ENCODE data around the gene COQ3. TPM values are rescaled to one million over a fixed set of nuclear protein-coding genes. Genes with fewer than 3 reads are reported as not detected.

COQ3 gene
- total RNA-seq, 1 donor from 2014 or later: 4.8 TPM

GRCh38 chr6:99422912-99423311, 28.9 kb upstream of the COQ3 start:
- Mint-ChIP-seq H3K27ac (no peak overlapping the region), H3K27me3 (no peaks in the 10 kb centered on the region), H3K36me3 (ENCODE audit: insufficient read depth) (peaks cover 8% of the 10 kb centered on the region), H3K4me3 (ENCODE audit: low read depth) (peak overlapping the region; percentile 53), H3K9me3 (ENCODE audit: low read depth) (no peaks in the 10 kb centered on the region), H3K4me1 (ENCODE audit: low read depth) (peaks cover 34% of the 10 kb centered on the region)
- no peak for DNase-seq (ENCODE audit: low spot score, unreplicated experiment)
- TF ChIP-seq, protein P1, sequence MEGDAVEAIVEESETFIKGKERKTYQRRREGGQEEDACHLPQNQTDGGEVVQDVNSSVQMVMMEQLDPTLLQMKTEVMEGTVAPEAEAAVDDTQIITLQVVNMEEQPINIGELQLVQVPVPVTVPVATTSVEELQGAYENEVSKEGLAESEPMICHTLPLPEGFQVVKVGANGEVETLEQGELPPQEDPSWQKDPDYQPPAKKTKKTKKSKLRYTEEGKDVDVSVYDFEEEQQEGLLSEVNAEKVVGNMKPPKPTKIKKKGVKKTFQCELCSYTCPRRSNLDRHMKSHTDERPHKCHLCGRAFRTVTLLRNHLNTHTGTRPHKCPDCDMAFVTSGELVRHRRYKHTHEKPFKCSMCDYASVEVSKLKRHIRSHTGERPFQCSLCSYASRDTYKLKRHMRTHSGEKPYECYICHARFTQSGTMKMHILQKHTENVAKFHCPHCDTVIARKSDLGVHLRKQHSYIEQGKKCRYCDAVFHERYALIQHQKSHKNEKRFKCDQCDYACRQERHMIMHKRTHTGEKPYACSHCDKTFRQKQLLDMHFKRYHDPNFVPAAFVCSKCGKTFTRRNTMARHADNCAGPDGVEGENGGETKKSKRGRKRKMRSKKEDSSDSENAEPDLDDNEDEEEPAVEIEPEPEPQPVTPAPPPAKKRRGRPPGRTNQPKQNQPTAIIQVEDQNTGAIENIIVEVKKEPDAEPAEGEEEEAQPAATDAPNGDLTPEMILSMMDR (IDR thresholded peaks at IDR 0.05; ENCODE audit: unreplicated experiment): no peak

DNA sequence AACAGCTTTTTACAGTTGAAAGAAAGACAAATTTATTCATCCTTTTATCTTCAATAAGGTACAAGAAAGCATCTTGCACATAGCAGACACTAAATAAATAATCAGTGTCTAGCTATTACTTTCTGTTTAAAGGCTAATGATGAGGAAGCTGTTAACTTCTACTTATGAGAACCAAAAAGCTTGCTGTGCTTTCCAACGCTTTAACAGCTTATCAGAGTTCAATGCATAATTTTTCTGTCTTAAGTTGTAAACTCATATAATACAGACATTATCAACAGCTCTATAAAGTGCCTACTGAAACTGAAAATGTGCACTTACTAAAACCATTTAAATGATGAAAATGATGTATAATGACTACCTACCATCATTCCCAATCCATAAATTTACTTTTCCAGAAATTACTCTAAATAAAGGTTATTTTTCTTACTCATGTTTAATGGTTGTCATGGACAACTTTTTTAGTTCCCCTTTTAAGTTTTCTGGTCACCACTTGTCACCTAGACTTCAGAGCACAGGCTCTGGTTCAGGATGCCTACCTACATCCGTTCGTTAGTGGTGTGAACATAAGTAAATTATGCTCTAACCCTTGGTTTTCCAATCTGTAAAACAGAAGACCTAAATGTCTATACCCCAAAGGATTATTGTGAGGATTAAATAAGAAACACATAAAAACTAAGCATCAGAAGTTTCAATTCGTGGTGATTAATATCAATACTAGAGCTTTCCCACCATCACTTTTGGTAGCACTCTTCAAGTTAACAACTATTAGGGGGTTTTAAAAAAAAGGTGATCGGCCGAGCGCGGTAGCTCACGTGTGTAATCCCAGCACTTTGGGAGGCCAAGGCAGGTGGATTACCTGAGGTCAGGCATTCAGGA, 23.1 kb upstream of the COQ3 start:
- Mint-ChIP-seq H3K4me3 (ENCODE audit: low read depth) (no peak overlapping the region), H3K4me1 (ENCODE audit: low read depth) (peaks cover 11% of the 10 kb centered on the region)

DNA sequence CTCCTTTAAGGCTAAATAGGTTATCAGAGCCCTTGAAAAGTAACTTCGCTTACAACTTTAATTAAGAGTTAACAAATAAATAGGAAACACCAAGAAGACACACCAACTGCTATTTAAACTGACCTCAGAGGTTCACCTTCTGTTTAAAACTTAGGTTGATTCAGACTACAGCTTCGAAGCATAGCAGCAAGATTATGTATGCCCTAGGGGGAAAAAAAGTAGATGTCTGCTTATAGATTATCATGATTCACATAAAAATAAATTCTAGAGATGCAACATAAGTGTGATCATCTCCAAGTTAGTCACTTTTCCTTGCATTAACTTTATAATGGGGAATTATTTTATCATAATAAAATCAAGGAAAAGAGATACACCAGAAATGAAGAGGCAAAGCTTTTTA, 22.2 kb upstream of the COQ3 start:
- H3K9me3 Mint-ChIP-seq (ENCODE audit: low read depth): no peaks in the 10 kb centered on the region
- H3K36me3 Mint-ChIP-seq (ENCODE audit: insufficient read depth): peaks cover 13% of the 10 kb centered on the region
- no peak for DNase-seq (ENCODE audit: low spot score, unreplicated experiment)
- TF ChIP-seq, protein P1 (IDR thresholded peaks at IDR 0.05; ENCODE audit: unreplicated experiment): no peak
- peaks cover 5% of the 10 kb centered on the region for H3K4me1 Mint-ChIP-seq (ENCODE audit: low read depth)
- H3K27me3 Mint-ChIP-seq: no peaks in the 10 kb centered on the region
- H3K4me3 Mint-ChIP-seq (ENCODE audit: low read depth): no peak overlapping the region
- peak overlapping the region; percentile 85 for H3K27ac Mint-ChIP-seq

More for the DNA sequence above, 23.1 kb upstream of the COQ3 start:
- TF ChIP-seq, protein P1 (IDR thresholded peaks at IDR 0.05; ENCODE audit: unreplicated experiment): no peak
- DNase-seq (ENCODE audit: low spot score, unreplicated experiment): no peak
- Mint-ChIP-seq H3K9me3 (ENCODE audit: low read depth) (no peaks in the 10 kb centered on the region), H3K36me3 (ENCODE audit: insufficient read depth) (peaks cover 14% of the 10 kb centered on the region), H3K27me3 (no peaks in the 10 kb centered on the region), H3K27ac (no peak overlapping the region)

DNA sequence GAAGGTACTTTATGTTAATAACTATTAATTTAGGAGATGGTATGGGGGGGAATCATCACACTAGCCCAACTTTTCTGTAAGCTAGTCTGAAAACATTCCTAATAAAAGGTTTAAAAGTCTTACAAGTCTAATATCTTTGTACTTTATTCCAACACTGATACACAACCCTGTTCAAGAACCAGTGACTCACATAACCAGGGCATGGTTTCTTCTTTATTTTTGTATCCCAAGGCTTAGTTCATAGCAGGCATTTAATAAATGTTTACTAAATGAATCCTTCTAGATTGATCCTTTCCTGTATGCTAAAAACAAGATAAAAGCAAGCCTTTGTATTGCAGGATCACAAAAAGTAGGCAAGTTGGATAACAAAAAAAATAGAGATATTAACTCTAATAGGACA, 21.5 kb upstream of the COQ3 start:
- Mint-ChIP-seq H3K27ac (peak overlapping the region; percentile 31), H3K4me3 (ENCODE audit: low read depth) (no peak overlapping the region), H3K27me3 (no peaks in the 10 kb centered on the region), H3K36me3 (ENCODE audit: insufficient read depth) (peaks cover 16% of the 10 kb centered on the region), H3K4me1 (ENCODE audit: low read depth) (peaks cover 3% of the 10 kb centered on the region), H3K9me3 (ENCODE audit: low read depth) (no peaks in the 10 kb centered on the region)
- TF ChIP-seq, protein P1 (IDR thresholded peaks at IDR 0.05; ENCODE audit: unreplicated experiment): no peak
- no peak for DNase-seq (ENCODE audit: low spot score, unreplicated experiment)

GRCh38 chr6:99412065-99412464, 18.1 kb upstream of the COQ3 start:
- H3K4me1 Mint-ChIP-seq (ENCODE audit: low read depth): peaks cover 2% of the 10 kb centered on the region
- no peaks in the 10 kb centered on the region for H3K27me3 Mint-ChIP-seq
- H3K36me3 Mint-ChIP-seq (ENCODE audit: insufficient read depth): peaks cover 27% of the 10 kb centered on the region
- H3K27ac Mint-ChIP-seq: no peak overlapping the region
- TF ChIP-seq, protein P1 (IDR thresholded peaks at IDR 0.05; ENCODE audit: unreplicated experiment): no peak
- no peak for DNase-seq (ENCODE audit: low spot score, unreplicated experiment)
- H3K9me3 Mint-ChIP-seq (ENCODE audit: low read depth): no peaks in the 10 kb centered on the region
- H3K4me3 Mint-ChIP-seq (ENCODE audit: low read depth): no peak overlapping the region
